ENCODE data around the gene CWC25.
A peak's percentile ranks its signal among the peaks of the same experiment; 100 is the strongest.
"Not testable (repeated sequence)": the region's sequence is repeated elsewhere in the genome, so short reads cannot be mapped to it uniquely, and the experiment has no call there.

The CWC25 gene

DNA sequence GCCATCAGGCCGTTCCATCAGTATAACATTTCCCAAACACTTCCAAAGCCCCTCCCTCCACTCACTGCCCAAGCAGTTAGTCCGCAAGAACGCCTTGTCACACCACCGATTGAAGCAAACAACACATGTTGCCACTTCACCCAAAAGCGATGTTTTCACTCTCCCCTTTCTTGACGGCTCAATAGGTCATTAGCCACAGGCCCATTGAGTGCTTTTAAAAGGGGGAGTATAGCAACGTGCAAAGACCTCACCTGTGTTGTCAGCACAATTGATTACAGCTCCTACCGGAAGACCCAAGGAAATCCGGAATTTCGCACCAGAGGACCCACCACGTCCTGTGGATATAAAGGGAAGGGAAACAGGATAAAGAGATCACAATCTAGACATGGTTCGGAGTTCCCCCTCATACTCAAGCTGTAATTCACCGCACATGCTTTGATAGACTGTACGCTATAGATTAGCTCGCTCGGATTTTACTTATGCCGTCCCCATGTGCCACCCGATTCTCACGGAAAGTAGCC is 27.7 kb upstream of the CWC25 start:
- DNase-seq (ENCODE audit: low read depth): no peak

DNA sequence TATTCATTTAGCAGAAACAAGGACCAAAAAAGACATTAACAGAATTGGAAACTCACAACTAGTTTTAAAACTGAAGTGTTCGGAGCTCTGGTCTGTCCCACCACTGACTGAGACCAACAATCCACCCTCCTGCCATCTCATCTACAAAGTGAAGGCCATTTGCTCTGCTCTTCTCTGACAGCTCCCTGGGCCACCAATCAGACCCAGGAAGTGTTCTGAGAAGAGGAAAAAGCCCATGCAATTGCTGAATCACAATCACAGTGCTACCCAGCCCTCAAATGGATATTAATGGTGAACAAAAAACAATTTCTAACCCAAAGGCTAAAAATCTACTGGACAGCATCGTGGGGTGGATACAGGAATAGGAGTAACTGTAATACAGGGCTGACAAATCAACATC is 26.3 kb upstream of the CWC25 start:
- no peak for DNase-seq (ENCODE audit: low read depth)

DNA sequence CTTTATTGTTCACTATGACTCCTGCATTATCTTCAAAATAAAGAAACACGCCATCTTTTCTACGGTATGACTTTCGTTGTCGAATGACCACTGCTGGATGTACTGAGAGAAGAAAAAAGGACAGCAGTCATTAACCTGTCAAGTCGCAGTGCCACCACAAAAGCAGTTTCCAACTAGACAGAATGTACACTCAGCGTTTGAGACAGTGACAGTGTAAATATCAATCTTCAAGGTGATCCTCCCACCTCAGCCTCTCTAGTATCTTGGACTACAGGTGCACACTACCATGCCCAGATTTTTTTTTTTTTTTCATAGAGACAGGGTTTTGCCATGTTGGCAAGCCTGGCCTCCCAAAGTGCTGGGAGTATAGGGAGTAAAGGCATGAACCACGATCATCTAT is 25.3 kb upstream of the CWC25 start:
- no peak for DNase-seq (ENCODE audit: low read depth)

DNA sequence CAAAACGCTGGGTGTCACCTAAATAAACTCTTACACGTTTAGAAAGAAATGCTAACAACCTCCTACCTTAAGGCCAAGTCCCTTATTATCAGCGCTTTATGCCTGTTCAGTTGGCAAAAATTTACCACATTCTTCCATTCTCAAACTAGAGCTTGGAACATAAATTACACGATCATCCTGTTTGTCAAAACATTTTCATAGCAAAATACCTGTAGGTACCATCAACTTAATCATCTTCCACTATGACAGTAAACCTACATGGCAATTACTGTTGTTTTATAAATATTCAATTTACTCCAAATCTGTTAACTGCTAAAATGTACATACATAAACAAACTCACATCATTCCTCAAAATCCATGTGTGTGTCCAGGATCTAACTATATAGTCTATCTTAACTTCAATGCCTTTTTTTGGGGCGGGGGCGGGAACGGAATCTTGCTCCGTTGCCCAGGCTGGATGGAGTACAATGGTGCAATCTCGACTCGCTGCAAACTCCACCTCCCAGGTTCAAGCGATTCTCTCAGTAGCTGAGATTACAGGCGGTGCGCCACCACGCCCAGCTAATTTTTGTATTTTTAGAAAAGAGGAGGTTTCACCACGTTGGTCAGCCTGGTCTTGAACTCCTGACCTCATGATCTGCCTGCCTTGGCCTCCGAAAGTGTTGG is 24.0 kb upstream of the CWC25 start:
- DNase-seq (ENCODE audit: low read depth): no peak

DNA sequence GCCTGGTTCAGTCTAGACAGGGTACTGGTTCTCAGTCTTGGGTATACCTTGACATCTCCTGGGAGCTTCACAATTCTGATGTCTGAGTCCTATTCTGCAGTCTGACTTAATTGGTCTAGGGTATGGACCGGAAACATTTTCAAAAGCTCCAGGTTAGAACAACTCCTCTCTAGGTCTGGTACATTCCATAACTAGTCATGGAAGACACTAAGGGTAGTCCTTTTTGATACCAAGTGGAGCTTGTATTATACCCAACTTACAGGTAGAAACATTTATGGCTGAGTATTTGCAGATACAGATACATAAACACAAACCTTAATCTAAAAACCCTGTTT is 23.4 kb upstream of the CWC25 start:
- no peak for DNase-seq (ENCODE audit: low read depth)

DNA sequence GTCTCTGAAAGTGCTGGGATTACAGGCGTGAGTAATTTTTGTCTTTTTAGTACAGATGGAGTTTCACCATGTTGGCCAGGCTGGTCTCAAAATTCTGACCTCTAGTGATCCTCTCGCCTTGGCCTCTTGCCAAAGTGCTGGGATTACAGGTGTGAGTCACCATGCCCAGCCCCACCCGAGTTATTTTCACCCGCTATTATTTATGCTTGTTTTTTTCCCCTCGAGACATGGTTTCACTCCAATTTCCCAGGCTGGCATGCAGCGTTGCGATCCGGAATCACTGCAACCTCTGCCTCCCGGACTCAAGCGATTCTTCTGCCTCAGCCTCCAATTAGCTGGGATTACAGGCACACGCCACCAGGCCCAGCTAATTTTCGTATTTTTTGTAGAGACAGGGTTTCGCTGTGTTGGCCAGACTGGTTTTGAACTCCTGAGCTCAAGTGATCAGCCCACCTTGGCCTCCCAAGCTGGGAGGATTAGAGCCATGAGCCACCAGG is 19.2 kb upstream of the CWC25 start:
- no peak for DNase-seq (ENCODE audit: low read depth)

DNA sequence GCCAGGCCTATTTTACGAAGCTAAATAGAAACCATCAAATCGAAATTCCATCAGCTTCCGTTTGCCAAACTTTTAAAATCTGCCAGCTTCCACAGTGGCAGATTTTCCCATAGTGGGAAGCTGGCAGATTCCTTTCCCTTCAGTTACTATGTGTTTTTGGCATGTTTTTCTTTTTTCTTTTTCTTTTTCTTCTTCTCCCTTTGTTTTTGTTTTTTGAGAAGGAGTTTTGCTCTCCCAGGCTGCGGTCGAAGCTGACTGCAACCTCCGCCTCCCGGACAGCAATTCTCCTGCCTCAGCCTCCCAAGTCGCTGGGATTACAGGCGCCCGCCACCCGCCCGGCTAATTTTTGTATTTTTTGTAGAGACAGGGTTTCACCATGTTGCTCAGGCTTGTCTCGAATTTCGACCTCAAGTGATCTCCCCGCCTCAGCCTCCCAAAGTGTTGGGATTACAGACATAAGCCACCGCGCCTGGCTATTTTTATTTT is 684 bp upstream of the CWC25 start:
- DNase-seq (ENCODE audit: low read depth): no peak

DNA sequence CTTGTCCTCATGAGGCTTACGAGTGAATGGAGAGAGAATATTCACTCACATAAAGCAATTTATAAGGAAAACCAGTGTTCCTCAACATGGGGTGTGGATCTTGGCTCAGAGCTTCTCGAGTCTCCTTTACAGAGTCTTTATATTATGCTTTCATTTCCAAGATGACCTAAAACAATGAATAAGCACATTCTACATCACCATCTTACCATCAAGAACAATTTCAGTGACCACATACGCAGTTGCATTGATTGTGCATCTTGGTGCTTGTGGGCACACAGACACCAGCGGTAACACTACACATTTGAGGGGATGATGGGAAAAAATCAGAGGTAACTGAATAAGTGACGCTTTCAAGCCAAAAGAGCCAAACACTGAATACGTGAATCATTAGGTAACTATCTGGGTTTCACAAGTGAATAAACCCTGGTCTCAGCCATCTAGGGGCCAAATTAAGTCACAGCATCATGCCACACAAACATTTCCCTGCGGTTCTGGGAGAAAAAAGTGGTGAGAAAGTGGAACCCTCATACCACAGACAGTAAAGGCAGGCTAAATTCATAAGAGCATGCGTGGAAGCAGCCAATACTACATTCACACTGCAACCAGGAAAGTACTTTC is 9.4 kb downstream of the CWC25 start:
- DNase-seq (ENCODE audit: low read depth): no peak

DNA sequence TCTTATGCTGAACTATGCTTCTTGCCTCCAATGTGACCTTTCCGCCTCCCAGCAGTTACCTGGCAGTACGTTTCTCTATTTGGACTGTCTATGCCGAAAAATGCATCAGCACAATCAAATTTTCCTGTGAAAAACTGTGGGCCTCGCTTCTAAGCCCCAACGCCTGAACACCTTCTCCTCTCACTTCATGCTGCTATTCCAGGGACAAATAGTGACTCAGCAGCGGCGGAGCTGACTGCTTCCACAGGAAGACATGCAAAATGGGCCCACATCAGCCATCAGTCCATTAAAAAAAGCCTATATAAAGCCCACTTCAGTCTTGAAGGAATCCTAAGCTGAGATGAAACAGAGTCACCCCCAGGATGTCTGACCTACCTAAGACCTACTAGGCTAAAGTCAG is 15.3 kb downstream of the CWC25 start:
- no peak for DNase-seq (ENCODE audit: low read depth)

DNA sequence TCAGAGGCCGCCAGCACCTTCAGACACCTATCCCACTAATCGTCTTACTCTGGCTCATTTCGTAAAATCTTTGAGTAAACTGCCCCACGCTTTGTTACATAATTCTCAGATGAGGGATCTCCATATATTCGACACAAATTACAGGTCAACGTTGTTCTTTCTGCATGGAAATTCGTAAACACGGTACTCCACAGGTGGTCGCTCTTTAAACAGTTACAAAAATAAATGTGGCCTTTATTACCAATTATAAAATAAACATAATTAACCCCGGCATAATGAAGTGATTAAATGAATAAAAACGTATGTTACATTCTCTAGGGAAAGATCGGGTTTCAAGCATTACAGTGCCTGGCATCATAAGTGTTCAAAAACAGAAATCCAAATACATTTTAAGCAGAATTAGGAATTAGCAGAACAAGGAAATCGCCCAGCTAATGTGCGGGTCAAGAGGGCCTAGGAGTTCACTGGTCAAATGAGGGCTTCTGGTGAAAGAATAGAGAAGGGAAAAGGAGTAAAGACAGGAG is 24.8 kb downstream of the CWC25 start:
- no peak for DNase-seq (ENCODE audit: low read depth)

DNA sequence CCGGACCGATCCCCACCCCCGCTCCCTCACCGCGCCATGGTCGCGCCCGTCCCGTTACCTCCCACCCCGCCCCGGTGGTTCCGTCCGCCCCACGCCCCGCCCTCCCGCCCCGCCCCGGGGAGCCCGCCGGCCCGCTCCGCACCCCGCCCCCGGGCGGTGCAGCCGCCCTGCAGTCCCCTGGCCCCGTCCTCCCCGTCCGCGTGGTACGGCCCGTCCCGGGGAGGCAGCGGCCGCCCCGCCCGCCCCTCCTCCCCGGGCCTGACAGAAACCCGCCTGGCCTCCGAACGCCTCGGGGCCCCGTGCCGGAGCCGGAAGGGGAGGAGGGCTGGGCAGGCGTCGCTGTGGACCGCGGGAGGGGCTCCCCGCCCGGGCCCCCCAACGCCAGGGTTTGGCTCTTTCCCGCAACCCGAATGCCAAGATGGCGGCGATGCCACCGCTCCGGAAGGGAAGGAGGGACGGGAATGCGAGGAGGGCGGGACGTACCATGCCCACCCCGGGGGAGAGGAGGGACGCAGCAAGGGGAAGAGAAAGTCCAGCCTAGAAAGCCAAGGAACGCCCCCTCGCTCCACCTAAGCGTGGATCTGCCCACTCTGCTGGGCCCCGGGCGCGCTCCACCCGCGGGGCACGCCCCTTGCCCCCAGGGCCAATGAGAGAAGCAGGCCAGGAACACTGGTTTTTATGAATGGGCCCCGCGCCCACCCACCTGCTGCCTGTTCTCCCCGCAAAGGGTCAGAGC is 25.5 kb downstream of the CWC25 start, which contains the start of gene PIP4K2B:
TSS of gene PIP4K2B (minus strand) at position 56 of the 736 bp plus-strand sequence. CDS start 132 bp downstream, outside the sequence.
- DNase-seq (ENCODE audit: low read depth): peak; percentile 96

DNA sequence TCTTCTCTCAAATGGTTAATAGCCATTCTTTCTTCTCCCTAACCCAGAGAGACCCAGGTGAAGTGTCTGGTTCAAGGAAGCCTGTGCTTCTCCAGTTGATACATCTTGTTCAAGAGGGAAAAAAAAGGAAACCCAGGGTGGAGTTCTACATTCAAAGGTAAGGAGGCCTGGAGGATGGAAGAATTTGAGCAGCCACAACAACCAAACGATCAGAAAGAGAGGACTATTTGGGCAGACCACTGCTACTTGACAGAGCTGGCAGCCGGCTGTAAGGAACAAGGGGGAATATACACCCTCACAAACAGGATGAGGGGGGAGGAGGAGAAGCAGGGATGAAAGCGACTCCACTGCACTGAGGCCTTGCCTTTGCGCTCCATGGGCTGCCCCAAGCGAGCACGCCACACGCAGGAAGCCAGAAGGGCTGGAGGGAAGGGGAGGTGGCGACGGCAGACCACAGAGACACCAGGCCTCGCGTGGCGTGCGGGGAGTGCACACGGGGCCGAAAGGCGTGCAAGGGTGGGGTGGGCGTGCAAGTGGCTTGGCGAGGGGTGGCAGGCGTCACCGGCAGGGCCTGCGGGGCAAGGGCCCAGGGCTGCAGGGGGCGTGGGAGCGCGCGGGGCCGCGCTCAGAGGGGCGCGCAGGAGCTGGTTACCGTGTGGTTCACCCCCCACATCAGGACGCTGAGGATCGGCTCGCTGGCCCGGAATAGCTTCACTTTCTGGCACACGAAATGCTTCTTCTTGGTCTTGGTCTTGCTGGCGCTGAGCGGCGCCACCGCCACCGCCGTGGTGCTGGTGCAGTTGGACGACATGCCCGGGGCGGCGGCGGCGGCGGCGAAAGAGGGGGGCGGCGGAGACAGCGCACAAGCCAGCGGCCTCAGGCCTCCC is 26.3 kb downstream of the CWC25 start:
- DNase-seq (ENCODE audit: low read depth): no peak

DNA sequence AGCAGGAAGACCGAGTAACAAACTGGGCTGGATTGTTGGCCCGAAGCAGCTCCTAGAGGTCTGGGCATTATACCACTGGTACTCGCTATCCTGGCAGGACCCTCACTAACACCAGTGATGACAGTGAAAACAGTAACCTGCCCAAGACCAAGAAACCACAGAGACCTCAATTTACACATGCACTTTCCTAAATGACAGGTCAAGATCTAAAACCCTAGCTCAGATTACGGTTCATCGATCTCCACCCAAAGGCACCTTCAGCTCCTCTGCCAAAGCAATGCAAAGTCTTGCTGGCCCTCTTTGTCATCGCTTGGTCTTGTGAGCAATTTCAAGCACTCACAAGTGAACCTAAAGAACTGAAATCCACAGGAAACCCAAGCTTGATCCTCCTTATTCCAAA is 27.3 kb downstream of the CWC25 start:
- no peak for DNase-seq (ENCODE audit: low read depth)

DNA sequence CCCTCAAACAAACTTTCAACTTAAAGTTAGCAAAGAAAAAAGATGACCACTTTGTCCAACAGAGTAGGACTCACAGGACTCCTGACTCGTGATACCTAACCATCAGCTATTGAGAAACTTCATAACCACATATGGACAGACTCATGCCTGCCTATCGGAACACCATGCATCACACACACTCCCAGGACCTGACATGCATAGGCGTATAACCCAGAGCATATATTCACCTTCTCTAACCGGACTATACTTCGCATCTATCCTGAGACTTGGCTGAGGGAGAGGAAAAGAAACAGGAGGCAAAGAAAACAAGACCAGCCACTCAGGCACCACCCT is 28.0 kb downstream of the CWC25 start:
- DNase-seq (ENCODE audit: low read depth): no peak

DNA sequence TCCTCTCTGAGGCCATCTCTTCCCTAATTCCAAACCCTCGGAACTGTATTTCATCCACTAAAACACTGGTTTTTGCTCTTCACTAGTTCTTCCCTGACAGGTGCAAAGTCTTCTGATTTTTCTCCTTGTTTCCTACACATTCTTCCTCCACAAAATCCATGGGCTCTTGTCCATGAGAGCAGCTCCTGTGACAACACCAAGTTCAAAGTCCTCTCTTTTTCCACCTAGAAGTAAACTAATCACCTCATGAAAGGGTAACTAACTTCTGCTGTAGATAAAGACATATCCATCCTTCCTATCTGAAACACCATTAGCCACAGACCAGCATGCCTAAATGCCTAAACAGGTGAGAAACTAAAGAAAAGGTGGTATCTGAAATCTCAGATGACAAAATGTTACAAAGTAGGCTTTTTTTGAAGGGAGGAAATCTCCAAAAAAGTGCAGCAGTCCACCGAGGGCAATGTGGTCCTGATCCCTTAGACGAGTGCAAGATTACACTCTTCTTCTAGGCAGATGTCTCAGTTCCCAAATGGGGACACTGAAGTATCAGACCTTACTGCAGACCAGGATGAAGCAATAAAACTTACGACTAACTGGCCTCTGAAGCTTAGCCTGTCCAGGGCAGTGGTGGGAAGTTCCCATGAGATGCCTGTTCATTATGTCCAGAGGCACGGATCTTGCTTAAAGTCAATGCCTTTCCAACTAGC is 28.5 kb downstream of the CWC25 start:
- no peak for DNase-seq (ENCODE audit: low read depth)

DNA sequence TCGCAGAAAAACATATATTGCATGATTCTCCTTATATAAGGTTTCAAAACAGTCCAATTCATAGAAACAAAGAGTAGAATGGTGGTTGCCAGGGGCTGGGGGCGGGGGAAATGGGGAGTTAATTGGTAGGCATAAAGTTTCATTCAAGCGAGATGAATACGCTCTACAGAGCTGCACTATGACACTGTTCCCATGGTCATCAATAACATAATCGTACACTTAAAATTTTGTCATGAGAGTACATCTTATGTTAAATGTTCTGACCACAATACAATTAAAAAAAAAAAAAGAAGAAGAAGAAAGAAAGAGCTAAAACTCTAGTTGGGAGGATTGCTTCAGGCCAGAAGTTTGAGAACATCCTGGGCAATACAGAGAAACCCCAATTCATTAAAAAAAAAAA is 30.9 kb downstream of the CWC25 start:
- no peak for DNase-seq (ENCODE audit: low read depth)

DNA sequence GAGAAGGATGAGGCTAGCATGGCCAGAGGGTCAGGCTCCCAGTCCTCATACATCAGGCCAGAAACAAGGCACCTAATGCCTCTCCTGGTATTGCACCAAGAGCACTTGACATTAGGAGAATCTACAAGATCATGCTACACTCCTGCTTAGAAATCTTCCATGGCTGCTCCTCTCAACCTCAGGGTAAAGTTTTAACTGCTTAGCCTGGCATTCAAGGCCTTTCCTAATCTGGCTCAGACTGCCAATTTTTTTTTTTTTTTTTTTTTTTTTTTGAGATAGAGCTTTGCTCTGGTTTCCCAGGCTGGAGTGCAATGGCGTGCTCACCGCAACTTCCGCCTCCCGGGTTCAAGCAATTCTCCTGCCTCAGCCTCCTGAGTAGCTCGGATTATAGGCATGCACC is 34.0 kb downstream of the CWC25 start:
- no peak for DNase-seq (ENCODE audit: low read depth)

DNA sequence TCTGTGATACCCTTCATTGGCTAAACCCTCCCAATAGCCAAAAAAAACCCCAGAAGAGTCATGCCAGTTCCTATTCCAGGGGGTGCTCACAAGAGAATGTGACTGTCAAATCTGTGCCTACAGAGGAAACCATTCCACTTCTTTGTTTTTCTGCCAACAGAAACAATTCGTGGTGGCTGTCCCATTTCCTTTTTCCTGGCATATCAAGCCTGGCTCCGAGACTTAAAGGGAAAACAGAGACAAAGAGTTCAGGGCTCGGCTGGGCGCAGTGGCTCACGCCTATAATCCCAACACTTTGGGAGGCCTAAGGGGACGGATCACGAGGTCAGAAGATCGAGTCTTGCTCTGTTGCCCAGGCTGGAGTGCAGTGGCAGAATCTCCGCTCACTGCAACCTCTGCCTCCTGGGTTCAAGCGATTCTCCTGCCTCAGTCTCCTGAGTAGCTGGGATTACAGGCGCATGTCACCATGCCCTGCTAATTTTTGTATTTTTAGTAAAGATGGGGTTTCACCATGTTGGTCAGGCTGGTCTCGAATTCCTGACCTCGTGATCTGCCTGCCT is 34.9 kb downstream of the CWC25 start:
- not testable (repeated sequence) for DNase-seq (ENCODE audit: low read depth)

DNA sequence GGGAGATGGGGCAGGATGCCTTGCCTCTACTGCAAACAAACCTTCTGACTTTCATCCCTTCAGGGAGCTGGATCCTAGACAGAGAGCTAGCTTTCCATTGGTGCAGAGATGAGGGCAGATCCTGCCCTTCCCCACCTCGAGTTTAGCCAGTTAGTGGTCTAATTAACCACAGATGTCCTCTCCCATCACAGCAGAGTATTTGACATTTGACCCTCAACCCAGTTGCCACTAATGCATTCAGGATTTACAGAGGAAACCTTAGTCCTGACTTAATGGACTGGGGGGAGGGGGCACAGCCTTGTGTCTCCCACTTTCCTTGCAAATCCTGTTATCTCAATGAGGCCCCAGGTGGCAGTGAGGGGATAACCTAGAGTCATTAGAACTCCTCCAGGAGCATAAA is 35.9 kb downstream of the CWC25 start:
- no peak for DNase-seq (ENCODE audit: low read depth)

DNA sequence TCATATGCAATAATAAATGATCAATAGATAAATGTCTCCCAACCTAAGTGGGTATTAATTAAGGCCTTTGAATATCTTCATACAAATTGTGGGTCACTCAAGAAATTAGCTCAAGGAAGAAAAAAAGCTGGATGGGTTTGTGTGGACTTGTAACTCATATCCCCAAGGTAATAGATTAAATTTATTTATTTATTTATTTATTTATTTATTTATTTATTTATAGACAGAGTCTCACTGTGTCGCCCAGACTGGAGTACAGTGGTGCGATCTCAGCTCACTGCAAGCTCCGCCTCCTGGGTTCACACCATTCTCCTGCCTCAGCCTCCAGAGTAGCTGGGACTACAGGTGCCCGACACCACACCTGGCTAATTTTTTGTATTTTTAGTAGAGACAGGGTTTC is 37.1 kb downstream of the CWC25 start:
- not testable (repeated sequence) for DNase-seq (ENCODE audit: low read depth)

DNA sequence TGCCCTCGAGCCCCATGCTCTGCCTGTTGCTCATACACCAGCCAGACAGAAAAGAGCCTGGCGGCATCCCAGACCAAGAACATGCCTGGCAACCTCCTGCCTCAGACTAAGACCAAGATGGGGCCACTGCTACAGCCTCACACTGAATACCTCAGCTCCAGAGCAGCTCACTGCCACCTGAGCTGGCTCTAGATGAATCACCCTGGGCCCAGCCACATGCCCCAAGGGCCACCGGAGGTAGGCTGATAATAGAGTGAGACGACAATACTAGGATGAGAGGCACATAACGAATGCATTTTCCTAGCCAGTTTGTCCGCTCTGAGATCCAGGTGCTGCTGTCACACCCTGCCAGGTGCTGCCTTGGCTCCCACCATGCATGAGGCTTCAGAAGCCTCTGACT is 38.7 kb downstream of the CWC25 start:
- no peak for DNase-seq (ENCODE audit: low read depth)

All from GM04504 (cell line).